IPS-18c (cell line): ENCODE measurements around the gene KLF3.

Experiments used
- H3K4me3 ChIP-seq: 2 replicates; pipeline ENCODE4 v1.7.0; 2013; ENCODE audit warnings: low read depth, mild to moderate bottlenecking, low read length, moderate library complexity; ENCODE audit not compliant: insufficient read depth
- H3K9me3 ChIP-seq: one replicate; pipeline ENCODE4 v1.6.1; 2013; ENCODE audit warnings: mild to moderate bottlenecking, low read length, moderate library complexity; ENCODE audit not compliant: control insufficient read depth, insufficient read depth

Gene KLF3

DNA sequence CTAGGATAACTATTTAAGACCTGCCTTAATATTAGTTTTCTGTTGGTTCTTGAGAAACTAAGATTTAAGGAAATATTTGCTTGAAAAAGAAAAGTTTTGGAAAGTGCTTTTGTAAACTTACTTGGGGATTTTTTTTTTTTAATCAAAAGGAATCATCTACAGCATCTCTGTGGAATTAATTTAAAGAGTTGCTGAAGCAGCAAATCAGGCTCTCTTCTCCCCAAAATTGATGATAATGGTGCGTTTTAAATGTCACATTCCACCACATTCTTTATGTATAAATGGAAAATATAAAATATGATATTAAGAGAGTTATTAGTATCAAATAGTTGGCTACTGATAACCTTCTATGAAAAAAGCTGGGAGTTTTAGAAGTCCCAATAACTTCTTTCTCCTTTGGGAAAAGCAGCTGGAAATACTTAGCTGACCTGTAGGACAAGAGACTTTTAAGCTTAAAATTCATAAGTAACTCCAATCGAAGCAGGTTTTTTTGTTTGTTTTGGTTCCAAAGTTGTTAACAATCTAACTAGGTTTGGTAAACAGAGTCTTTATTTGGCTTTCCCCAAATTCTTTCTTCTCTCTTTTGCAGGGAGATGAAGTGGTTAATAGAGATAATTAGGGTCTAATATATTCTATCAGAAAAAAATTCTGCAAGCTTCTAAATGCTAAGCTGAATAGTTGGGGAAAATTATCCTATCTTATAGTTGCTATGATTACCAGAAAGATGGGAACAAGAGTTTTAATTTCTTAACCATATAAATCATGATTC lies 4.4 kb downstream of the KLF3 start:
- H3K4me3 ChIP-seq, result no peak overlapping the region
- no peaks in the 10 kb centered on the region for H3K9me3 ChIP-seq

GRCh38 chr4:38669208-38669607 lies 5.2 kb downstream of the KLF3 start:
- no peaks in the 10 kb centered on the region for H3K9me3 ChIP-seq
- no peak overlapping the region for H3K4me3 ChIP-seq

GRCh38 chr4:38670109-38670901 lies 6.3 kb downstream of the KLF3 start:
- Histone ChIP-seq H3K4me3 (no peak overlapping the region; the same call in 1 of the 2 replicates), H3K9me3 (no peaks in the 10 kb centered on the region)

- Histone ChIP-seq H3K9me3 (no peaks in the 10 kb centered on the region), H3K4me3 (no peak overlapping the region; the same call in 1 of the 2 replicates)
Measured at GRCh38 chr4:38670939-38671591, 7.1 kb downstream of the KLF3 start.

- Histone ChIP-seq H3K9me3 (no peaks in the 10 kb centered on the region), H3K4me3 (no peak overlapping the region; the same call in 1 of the 2 replicates)
Measured at GRCh38 chr4:38671592-38671940, 7.6 kb downstream of the KLF3 start.

DNA sequence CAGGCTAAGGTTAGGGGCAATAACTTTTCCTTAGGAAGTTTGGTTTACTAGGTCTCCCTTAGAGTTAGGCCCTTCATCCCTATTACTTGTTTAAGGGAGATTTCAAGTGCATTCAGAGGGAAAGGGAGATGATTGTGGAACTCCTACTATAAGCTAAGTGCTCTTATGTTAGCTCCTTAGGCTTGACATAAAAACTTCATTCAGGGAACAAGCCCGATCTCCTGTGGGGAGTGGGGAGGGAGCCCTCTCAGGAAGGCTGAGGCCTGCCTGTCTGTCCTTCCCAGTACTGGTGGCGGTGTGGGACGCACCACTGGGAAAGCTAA lies 8.0 kb downstream of the KLF3 start:
- H3K9me3 ChIP-seq, result no peaks in the 10 kb centered on the region
- no peak overlapping the region for H3K4me3 ChIP-seq

DNA sequence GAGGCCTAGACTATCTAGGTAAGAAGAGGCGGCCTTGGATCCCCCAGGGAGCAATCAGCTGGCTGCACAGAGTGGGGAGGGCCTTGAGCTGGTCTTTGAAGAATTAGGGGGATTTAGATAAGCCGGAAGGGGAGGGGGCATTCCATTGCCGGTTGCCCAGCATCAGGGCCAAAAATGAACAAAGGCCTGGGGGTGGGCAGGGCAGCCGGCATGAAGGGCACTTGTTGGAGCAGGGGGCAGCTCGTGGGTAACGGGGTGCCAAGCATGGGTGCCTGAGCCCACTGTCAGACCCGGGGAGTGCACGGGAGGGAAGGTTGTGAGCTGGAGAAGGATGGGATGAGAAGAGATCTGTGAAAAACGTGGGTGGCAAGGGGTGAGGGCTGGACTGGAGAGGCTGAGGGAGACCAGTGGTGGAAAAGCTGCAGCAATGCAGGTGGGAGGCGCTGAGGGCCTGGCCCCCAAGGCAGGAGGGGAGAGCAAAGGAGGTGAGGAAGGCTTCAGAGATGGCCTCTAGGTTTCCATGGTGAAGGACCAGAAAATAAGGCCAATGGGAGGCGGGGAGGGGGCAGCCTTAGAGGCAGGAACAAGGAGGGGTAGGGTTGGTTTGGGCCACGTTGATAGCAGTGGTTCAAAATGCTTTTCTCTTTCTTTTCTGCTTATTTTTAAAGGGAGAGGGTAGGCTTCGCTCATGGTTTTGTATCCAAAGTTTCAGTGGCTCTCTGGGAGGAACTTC lies 8.6 kb downstream of the KLF3 start:
- Histone ChIP-seq H3K9me3 (no peaks in the 10 kb centered on the region), H3K4me3 (no peak overlapping the region)

DNA sequence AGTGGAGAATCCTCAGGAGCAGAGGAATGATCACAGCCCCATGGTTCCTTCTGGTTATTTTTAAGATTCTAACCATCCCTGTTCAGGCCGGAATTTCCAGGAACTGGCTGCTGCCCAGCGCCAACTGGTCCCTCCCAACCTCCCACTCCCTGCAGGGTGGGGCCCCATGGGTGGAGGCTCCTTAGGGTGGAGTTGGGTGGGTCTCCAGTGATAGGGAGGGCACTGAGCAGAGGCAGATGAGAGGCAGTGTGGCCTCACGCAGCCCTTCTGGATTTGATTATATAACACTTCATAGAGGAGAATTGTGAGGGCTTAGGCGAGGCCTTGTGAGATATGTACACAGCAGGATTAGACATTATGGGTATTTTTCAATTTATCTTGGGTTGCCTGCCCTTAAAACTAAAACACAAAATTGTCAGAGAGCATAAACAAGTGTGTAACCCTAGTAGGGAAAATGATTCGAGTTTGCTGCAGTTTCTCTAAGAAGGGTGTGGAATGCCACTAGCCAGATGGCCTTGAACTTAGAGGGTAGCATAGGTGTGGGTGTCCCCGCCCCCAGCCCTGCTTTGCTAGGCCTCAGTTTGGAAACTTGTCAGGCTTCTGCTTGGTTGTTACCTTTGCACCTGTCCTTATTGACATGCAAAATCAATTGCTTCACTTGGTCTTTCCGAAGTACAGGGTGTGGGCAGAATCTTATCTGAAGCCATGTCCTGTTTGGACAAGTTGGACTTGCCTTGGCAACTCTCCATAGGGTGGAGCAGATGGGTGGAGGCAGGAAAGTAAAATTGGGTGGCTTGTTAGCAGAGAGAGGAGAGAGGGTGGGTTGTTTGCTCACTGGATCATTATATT lies 9.4 kb downstream of the KLF3 start:
- Histone ChIP-seq H3K4me3 (no peak overlapping the region), H3K9me3 (no peaks in the 10 kb centered on the region)

DNA sequence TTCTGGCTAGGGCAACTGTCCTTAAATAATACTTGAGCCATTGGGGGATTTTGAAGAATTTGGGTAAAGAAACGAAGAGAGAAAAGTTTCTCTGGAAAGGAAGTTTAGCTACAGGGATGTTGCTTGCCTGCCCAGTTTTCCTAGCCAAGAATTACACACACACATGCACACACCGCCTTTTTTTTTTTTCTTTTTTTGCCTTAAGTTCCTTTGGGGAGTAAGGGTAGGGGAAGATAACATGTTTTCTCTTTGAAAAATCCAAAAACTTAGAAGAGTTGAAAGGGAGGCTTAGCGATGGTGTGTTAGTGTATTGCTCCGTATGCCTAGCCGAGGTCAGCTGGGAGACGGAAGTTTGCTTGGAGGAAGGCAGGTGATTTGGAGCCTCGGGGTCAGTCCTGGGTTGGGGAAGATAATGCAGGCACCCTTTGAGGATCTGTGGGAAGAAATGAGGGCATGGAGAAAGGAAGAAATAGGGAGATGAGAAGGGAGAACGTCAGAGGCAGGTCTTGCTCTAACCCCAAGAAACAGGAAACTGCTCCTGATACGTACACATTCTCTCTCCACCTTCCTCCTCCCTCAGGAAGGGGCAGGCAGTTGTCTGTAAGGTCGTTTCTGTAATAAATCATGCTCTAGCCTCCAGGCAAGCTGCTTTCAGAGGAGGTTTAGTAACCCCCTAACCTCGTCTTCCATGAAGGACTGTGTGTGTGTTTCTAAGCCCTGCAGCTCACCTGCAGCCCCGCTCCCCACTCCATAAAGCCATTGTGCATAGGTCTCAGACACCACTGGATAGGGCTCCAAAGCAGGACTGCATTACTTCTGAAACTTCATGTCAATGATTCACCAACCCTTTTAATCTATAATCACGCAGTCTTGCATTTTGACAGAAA lies 10.5 kb downstream of the KLF3 start:
- Histone ChIP-seq H3K4me3 (no peak overlapping the region), H3K9me3 (no peaks in the 10 kb centered on the region)

- Histone ChIP-seq H3K9me3 (no peaks in the 10 kb centered on the region), H3K4me3 (no peak overlapping the region)
Measured at GRCh38 chr4:38675146-38676121, 11.4 kb downstream of the KLF3 start.

GRCh38 chr4:38676986-38677385 lies 13.0 kb downstream of the KLF3 start:
- Histone ChIP-seq H3K9me3 (no peaks in the 10 kb centered on the region), H3K4me3 (no peak overlapping the region)

GRCh38 chr4:38677441-38677840 lies 13.4 kb downstream of the KLF3 start:
- Histone ChIP-seq H3K9me3 (no peaks in the 10 kb centered on the region), H3K4me3 (no peak overlapping the region)

DNA sequence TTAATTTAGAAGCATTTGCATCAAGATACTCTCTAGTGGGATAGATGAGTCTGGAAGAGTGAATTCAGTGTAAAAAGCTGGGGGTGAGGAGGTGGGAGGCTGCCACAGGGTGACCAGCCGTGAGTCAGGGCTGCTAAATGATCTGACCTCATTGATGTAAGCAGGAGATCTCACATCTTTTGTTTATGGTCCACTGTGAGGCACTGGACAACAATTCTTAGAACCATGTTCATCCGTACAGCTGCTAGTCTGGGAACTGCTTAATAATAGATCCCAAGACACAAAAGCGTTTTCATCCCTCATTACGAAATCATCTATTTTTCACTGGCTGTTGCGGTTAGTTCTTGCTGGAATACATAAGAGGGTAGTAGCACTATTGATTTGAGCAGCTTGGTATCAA lies 14.1 kb downstream of the KLF3 start:
- no peak overlapping the region for H3K4me3 ChIP-seq
- H3K9me3 ChIP-seq, result no peaks in the 10 kb centered on the region

- Histone ChIP-seq H3K9me3 (no peaks in the 10 kb centered on the region), H3K4me3 (no peak overlapping the region)
Measured at GRCh38 chr4:38679921-38680320, 15.9 kb downstream of the KLF3 start.
